ENCODE measurements around the gene CYP2E1.
"Not testable (repeated sequence)": the region's sequence is repeated elsewhere in the genome, so short reads cannot be mapped to it uniquely, and the experiment has no call there.

The CYP2E1 gene

GRCh38 chr10:133536198-133536597 lies 9.0 kb downstream of the CYP2E1 start:
- DNase-seq (ENCODE audit: low spot score) = no peak
- no peak for TF ChIP-seq CTCF (IDR thresholded peaks at IDR 0.05; ENCODE audit: borderline replicate concordance, control extremely low read depth, extremely low read depth, insufficient read depth, missing control alignments)
- in situ Hi-C loops (cut with MboI; ENCODE audit: low sequenced_read_pairs, unreplicated experiment) = no loop called here

GRCh38 chr10:133537546-133538545 lies 10.7 kb downstream of the CYP2E1 start:
- no peak for DNase-seq (ENCODE audit: low spot score)
- no peak for TF ChIP-seq CTCF (IDR thresholded peaks at IDR 0.05; ENCODE audit: borderline replicate concordance, control extremely low read depth, extremely low read depth, insufficient read depth, missing control alignments)
- in situ Hi-C loops (cut with MboI; ENCODE audit: low sequenced_read_pairs, unreplicated experiment) = no loop called here

- DNase-seq (ENCODE audit: low spot score); in situ Hi-C loops (cut with MboI; ENCODE audit: low sequenced_read_pairs, unreplicated experiment): not testable (repeated sequence)
These were observed 14.3 kb downstream of the CYP2E1 start for GRCh38 chr10:133541441-133541975.

GRCh38 chr10:133544506-133544905 lies 17.3 kb downstream of the CYP2E1 start:
- no peak for TF ChIP-seq CTCF (IDR thresholded peaks at IDR 0.05; ENCODE audit: borderline replicate concordance, control extremely low read depth, extremely low read depth, insufficient read depth, missing control alignments)
- in situ Hi-C loops (cut with MboI; ENCODE audit: low sequenced_read_pairs, unreplicated experiment) = no loop called here
- no peak for DNase-seq (ENCODE audit: low spot score)

- DNase-seq (ENCODE audit: low spot score) = no peak
- no peak for TF ChIP-seq CTCF (IDR thresholded peaks at IDR 0.05; ENCODE audit: borderline replicate concordance, control extremely low read depth, extremely low read depth, insufficient read depth, missing control alignments)
- in situ Hi-C loops (cut with MboI; ENCODE audit: low sequenced_read_pairs, unreplicated experiment) = no loop called here
These were observed 27.4 kb downstream of the CYP2E1 start for GRCh38 chr10:133554600-133554999.

GRCh38 chr10:133555521-133555920 lies 28.4 kb downstream of the CYP2E1 start:
- TF ChIP-seq CTCF (IDR thresholded peaks at IDR 0.05; ENCODE audit: borderline replicate concordance, control extremely low read depth, extremely low read depth, insufficient read depth, missing control alignments) = no peak
- DNase-seq (ENCODE audit: low spot score) = no peak
- in situ Hi-C loops (cut with MboI; ENCODE audit: low sequenced_read_pairs, unreplicated experiment) = no loop called here

GRCh38 chr10:133557381-133557780 lies 30.2 kb downstream of the CYP2E1 start:
- TF ChIP-seq CTCF (IDR thresholded peaks at IDR 0.05; ENCODE audit: borderline replicate concordance, control extremely low read depth, extremely low read depth, insufficient read depth, missing control alignments) = no peak
- in situ Hi-C loops (cut with MboI; ENCODE audit: low sequenced_read_pairs, unreplicated experiment) = no loop called here
- no peak for DNase-seq (ENCODE audit: low spot score)

All from GM13976 (cell line).